Adrenal gland (tissue), 12 donors: ENCODE results near the gene STATH. TPM values are rescaled to one million over a fixed set of nuclear protein-coding genes. Genes with fewer than 3 reads are reported as not detected.
"Not testable (repeated sequence)": the region's sequence is repeated elsewhere in the genome, so short reads cannot be mapped to it uniquely, and the experiment has no call there.

Experiments used
- DNase-seq, 7 donors: peaks; one replicate each; pipeline ENCODE4 v3.0.0-alpha.2; 2019 to 2020
- H3K27ac ChIP-seq, 5 donors: fragments of 200-600 bp; sonication (generic) in 4 of 5; 1 replicate in 3 of 5; 2 replicates in 2 of 5; pipeline versions ENCODE4 v1.5.1 to v1.8.0; 2016 to 2020; ENCODE audit warnings: mild to moderate bottlenecking in 1 of 5
- H3K27me3 ChIP-seq: fragments of 200-600 bp; 2 replicates; pipeline ENCODE4 v1.8.0; 2021
- H3K36me3 ChIP-seq, 2 donors: fragments of 200-600 bp; replicated peaks in 1 of 2; 1 replicate in 1 of 2; 2 replicates in 1 of 2; pipeline versions ENCODE4 v1.5.1 to v1.8.0; 2018 to 2022
- H3K4me1 ChIP-seq, 2 donors: fragments of 200-600 bp; replicated peaks in 1 of 2; 1 replicate in 1 of 2; 2 replicates in 1 of 2; pipeline versions ENCODE4 v1.5.1 to v1.8.0; 2018 to 2021
- H3K4me3 ChIP-seq, 4 donors: fragments of 200-600 bp; sonication (generic) in 3 of 4; one replicate each; pipeline ENCODE4 v1.5.1; 2016 to 2018
- H3K9me3 ChIP-seq, 3 donors: fragments of 200-600 bp; sonication (generic) in 1 of 3; replicated peaks in 1 of 3; 1 replicate in 2 of 3; 2 replicates in 1 of 3; pipeline versions ENCODE4 v1.5.1 to v1.8.0; 2016 to 2021
- CTCF ChIP-seq, 6 experiments: fragments of 450-650 bp in 4 of 6; fragments of 200-600 bp in 2 of 6; sonication (generic) in 1 of 6; IDR thresholded peaks; 1 replicate in 5 of 6; 2 replicates in 1 of 6; pipeline versions ENCODE4 v1.5.1 to v1.8.0; 2016 to 2021; ENCODE audit warnings: antibody characterized with exemption in 6 of 6, mild to moderate bottlenecking in 2 of 6, moderate library complexity in 1 of 6
- POLR2A ChIP-seq, 2 donors: fragments of 450-650 bp; IDR thresholded peaks; one replicate each; pipeline ENCODE4 v1.6.1; 2017; ENCODE audit warnings: antibody characterized with exemption in 2 of 2, mild to moderate bottlenecking in 2 of 2, moderate library complexity in 1 of 2
- WGBS, 4 donors: extraction: QIAGEN DNeasy Blood & Tissue Kit in 2 of 4; methylation state at CpG; one replicate each; pipeline versions ENCODE4 v1.1.5 to v1.1.7; 2013 to 2017; 5-methylcytosine and 5-hydroxymethylcytosine counted together
- intact Hi-C, 2 donors: fragments of 100-400 bp; cut with DNase I; formaldehyde crosslinking; loops; one replicate each; pipeline versions ENCODE4 v1.14.1 to v1.15.0; 2022 to 2023
- polyA plus RNA-seq, 3 donors: library from polyadenylated mRNA; stranded (reverse); fragments of 200-250 nt in 2 of 3; fragments of 350-450 nt in 1 of 3; fragmentation: Illumina TruSeq in 1 of 3; extraction: RNeasy Lipid Tissue Mini Kit (QIAGEN cat#74804) in 1 of 3; gene quantifications; one replicate each; pipeline ENCODE4 v1.2.3, GENCODE V29; 2013 to 2014
- total RNA-seq, 9 donors: library from RNA; depleted of rRNA in 4 of 9; stranded (reverse); fragments of >200 nt in 4 of 9; fragments of 120-200 nt in 1 of 9; fragmentation: NEBNext Ultra II Directional in 1 of 9; extraction: Animal tissue kit (Norgen Biotek cat#: 25700) in 1 of 9; gene quantifications; one replicate each; pipeline versions ENCODE4 v1.1.0 to v1.2.4, GENCODE V29; 2013 to 2023
- donor health status: healthy with polysubstance abuse.
- donor health status: Bipolar disorder and iron deficiency.
- donor health status: DM: yes; HTN: yes; CAD: no.
- donor health status: DM: no; HTN: no; CAD: no.
- donor health status: DM: no; HTN: no; CAD: no.
- donor health status: DM: yes; HTN: yes; CAD: no.

The STATH gene
- total and polyA plus RNA-seq, 12 donors: not detected

DNA sequence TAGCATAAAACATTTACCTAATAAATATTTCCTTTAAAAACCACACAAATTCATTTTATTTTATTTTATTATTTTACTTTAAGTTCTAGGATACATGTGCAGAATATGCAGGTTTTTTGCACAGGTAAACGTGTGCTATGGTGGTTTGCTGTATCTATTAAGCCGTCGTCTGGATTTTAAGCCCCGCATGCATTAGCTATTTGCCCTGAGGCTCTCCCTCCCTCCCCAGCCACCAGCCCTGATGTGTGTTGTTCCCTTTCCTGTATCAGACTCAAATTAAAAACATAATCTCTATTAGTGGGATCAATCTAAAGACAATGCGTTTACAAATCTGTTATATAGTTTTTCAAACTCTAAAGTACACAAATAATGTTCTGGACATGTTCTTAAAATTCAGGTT is 31.2 kb downstream of the STATH start:
- H3K36me3 ChIP-seq: no peaks in the 10 kb centered on the region
- no peaks in the 10 kb centered on the region for H3K27me3 ChIP-seq
- no peaks in the 10 kb centered on the region for H3K4me1 ChIP-seq
- WGBS, 4 donors: 76 to 78% (median 78%) methylated on average over 5 of the region's 5 CpGs
- no peak for DNase-seq
- H3K4me3 ChIP-seq: no peak overlapping the region
- no peaks in the 10 kb centered on the region for H3K9me3 ChIP-seq
- no peak for TF ChIP-seq POLR2A (IDR thresholded peaks at IDR 0.05)
- TF ChIP-seq CTCF (IDR thresholded peaks at IDR 0.05): no peak
- intact Hi-C loops: no loop called here
- no peak overlapping the region for H3K27ac ChIP-seq

DNA sequence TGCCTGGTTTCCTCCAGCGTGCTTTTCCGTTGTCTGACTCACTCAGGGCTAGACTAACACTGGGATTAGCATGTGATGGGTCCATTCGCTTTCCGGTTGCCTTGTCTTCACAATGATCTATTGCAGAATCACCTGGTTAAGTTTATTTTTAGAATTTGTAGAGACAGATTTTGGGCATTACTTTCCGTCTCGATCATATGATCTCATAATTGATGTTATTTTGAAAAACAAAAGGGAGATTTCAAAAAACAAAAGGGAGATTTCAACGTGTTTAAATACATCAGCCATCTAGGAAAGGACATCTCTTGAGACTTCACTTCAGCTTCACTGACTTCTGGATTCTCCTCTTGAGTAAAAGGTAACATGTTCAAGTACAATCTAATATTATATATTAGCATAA is 32.4 kb downstream of the STATH start, which contains the start of gene HTN3:
TSS of gene HTN3 (plus strand) at position 301 of the 400 bp plus-strand sequence. CDS start 2,282 bp downstream, outside the sequence.
- H3K4me1 ChIP-seq, H3K27ac ChIP-seq, H3K4me3 ChIP-seq, DNase-seq, H3K36me3 ChIP-seq, intact Hi-C loops, H3K27me3 ChIP-seq, H3K9me3 ChIP-seq: not testable (repeated sequence)
- WGBS, 4 donors: 66 to 75% (median 70%) methylated on average over 5 to 7 of the region's 7 CpGs

GRCh38 chr4:70037559-70037958 is 41.8 kb downstream of the STATH start:
- intact Hi-C loops, DNase-seq, H3K4me1 ChIP-seq, H3K27me3 ChIP-seq, H3K4me3 ChIP-seq, H3K27ac ChIP-seq, H3K36me3 ChIP-seq, H3K9me3 ChIP-seq: not testable (repeated sequence)
- WGBS, 4 donors: 87 to 91% (median 89%) methylated on average over 10 to 18 of the region's 18 CpGs

- intact Hi-C loops, H3K27me3 ChIP-seq, H3K27ac ChIP-seq, H3K36me3 ChIP-seq, H3K4me3 ChIP-seq, H3K4me1 ChIP-seq, DNase-seq, H3K9me3 ChIP-seq: not testable (repeated sequence)
These were observed 44.2 kb downstream of the STATH start for GRCh38 chr4:70039928-70040327.

GRCh38 chr4:70041652-70042286 is 46.0 kb downstream of the STATH start:
- intact Hi-C loops: no loop called here
- no peaks in the 10 kb centered on the region for H3K36me3 ChIP-seq
- TF ChIP-seq CTCF (IDR thresholded peaks at IDR 0.05): no peak
- no peak for TF ChIP-seq POLR2A (IDR thresholded peaks at IDR 0.05)

GRCh38 chr4:70050138-70050537 is 54.4 kb downstream of the STATH start, which contains the start of gene HTN1:
Gene HTN1 (plus strand): TSS chr4:70050438. CDS start chr4:70053077, 2,639 bp downstream.
- H3K9me3 ChIP-seq, H3K4me1 ChIP-seq, H3K36me3 ChIP-seq, H3K27ac ChIP-seq, intact Hi-C loops, H3K27me3 ChIP-seq, DNase-seq, H3K4me3 ChIP-seq: not testable (repeated sequence)
- 61 to 80% (median 73%) methylated on average over 4 to 6 of the region's 6 CpGs for WGBS, 4 donors

More at GRCh38 chr4:70041652-70042286, 46.0 kb downstream of the STATH start:
- WGBS, 4 donors: 81 to 91% (median 85%) methylated on average over 5 to 7 of the region's 7 CpGs
- H3K27me3 ChIP-seq: no peaks in the 10 kb centered on the region
- H3K4me1 ChIP-seq: no peaks in the 10 kb centered on the region
- H3K4me3 ChIP-seq: no peak overlapping the region
- no peak overlapping the region for H3K27ac ChIP-seq
- DNase-seq: no peak
- H3K9me3 ChIP-seq: no peaks in the 10 kb centered on the region

Other genes with a start within 250 kb of the STATH start
- 1 to 10 TPM in 4 of 9 donors, under 1 TPM in 5; 0.18 to 2.0 (median 0.64) TPM for gene SULT1B1, start 235.3 kb upstream of the STATH start, total RNA-seq
- under 1 TPM; 0.20 to 0.33 (median 0.32) TPM for gene SULT1B1, start 235.3 kb upstream of the STATH start, polyA plus RNA-seq
- 10 to 100 TPM in 6 of 9 donors, 1 to 10 TPM in 3; 8.0 to 52.9 (median 16.0) TPM for gene SULT1E1, start 135.8 kb upstream of the STATH start, total RNA-seq
- 10 to 100 TPM; 14.5 to 33.0 (median 24.1) TPM for gene SULT1E1, start 135.8 kb upstream of the STATH start, polyA plus RNA-seq
- not detected for gene CSN1S1, start 64.9 kb upstream of the STATH start, total RNA-seq
- under 1 TPM in 1 of 3 donors, not detected in 2; 0.17 TPM for gene CSN1S1, start 64.9 kb upstream of the STATH start, polyA plus RNA-seq
- not detected for gene CSN2, start 30.2 kb upstream of the STATH start, total RNA-seq
- not detected for gene CSN2, start 30.2 kb upstream of the STATH start, polyA plus RNA-seq
- not detected for gene HTN3, start 32.5 kb downstream of the STATH start, total RNA-seq
- under 1 TPM in 1 of 3 donors, not detected in 2; 0.57 TPM for gene HTN3, start 32.5 kb downstream of the STATH start, polyA plus RNA-seq
- gene HTN1, start 54.5 kb downstream of the STATH start, total RNA-seq: not detected
- gene HTN1, start 54.5 kb downstream of the STATH start, polyA plus RNA-seq: not detected
- not detected for gene PRR27, start 158.3 kb downstream of the STATH start, total RNA-seq
- gene PRR27, start 158.3 kb downstream of the STATH start, polyA plus RNA-seq: not detected
- 1 to 10 TPM in 1 of 9 donors, under 1 TPM in 4, not detected in 4; 0.17 to 1.9 (median 0.42) TPM for gene ODAM, start 199.8 kb downstream of the STATH start, total RNA-seq
- gene ODAM, start 199.8 kb downstream of the STATH start, polyA plus RNA-seq: 1 to 10 TPM in 1 of 3 donors, under 1 TPM in 2; 0.48 to 2.9 (median 0.48) TPM
- gene FDCSP, start 230.2 kb downstream of the STATH start, total RNA-seq: not detected
- under 1 TPM in 1 of 3 donors, not detected in 2; 0.47 TPM for gene FDCSP, start 230.2 kb downstream of the STATH start, polyA plus RNA-seq
- not detected for gene CSN3, start 246.6 kb downstream of the STATH start, total RNA-seq
- gene CSN3, start 246.6 kb downstream of the STATH start, polyA plus RNA-seq: not detected